T-helper 9 cell (primary cell): ENCODE data around the gene CDH10.

Experiments
- DNase-seq: peaks from one replicate; pipeline ENCODE4 v3.0.0-alpha.2; 2020

CDH10 gene

GRCh38 chr5:24595329-24595728 lies 49.4 kb downstream of the CDH10 start:
- no peak for DNase-seq

- no peak for DNase-seq
These were observed 53.4 kb downstream of the CDH10 start for GRCh38 chr5:24591426-24591825.

GRCh38 chr5:24589566-24589965 lies 55.2 kb downstream of the CDH10 start:
- no peak for DNase-seq

GRCh38 chr5:24585751-24586150 lies 59.0 kb downstream of the CDH10 start:
- DNase-seq, result no peak

- DNase-seq, result no peak
These were observed 73.5 kb downstream of the CDH10 start for GRCh38 chr5:24571302-24571701.

GRCh38 chr5:24566933-24567332 lies 77.8 kb downstream of the CDH10 start:
- DNase-seq, result no peak

- no peak for DNase-seq
These were observed 89.5 kb downstream of the CDH10 start for GRCh38 chr5:24555229-24555628.

- no peak for DNase-seq
These were observed 97.6 kb downstream of the CDH10 start for GRCh38 chr5:24547132-24547531.

- DNase-seq, result no peak
These were observed 105.2 kb downstream of the CDH10 start for GRCh38 chr5:24539613-24540012.

- no peak for DNase-seq
These were observed 106.4 kb downstream of the CDH10 start for GRCh38 chr5:24538346-24538745.

GRCh38 chr5:24535646-24536045 lies 109.1 kb downstream of the CDH10 start:
- no peak for DNase-seq

GRCh38 chr5:24530906-24531305 lies 113.9 kb downstream of the CDH10 start:
- DNase-seq, result no peak

- DNase-seq, result no peak
These were observed 119.4 kb downstream of the CDH10 start for GRCh38 chr5:24525414-24525813.

GRCh38 chr5:24512423-24512822 lies 132.4 kb downstream of the CDH10 start:
- no peak for DNase-seq

- DNase-seq, result no peak
These were observed 134.2 kb downstream of the CDH10 start for GRCh38 chr5:24510523-24510988.

GRCh38 chr5:24509943-24510342 lies 134.8 kb downstream of the CDH10 start:
- DNase-seq, result no peak

GRCh38 chr5:24505258-24505657 lies 139.5 kb downstream of the CDH10 start:
- DNase-seq, result no peak

- no peak for DNase-seq
These were observed 147.1 kb downstream of the CDH10 start for GRCh38 chr5:24497591-24498157.

- no peak for DNase-seq
These were observed 147.6 kb downstream of the CDH10 start for GRCh38 chr5:24497145-24497544.

- DNase-seq, result no peak
These were observed 148.5 kb downstream of the CDH10 start for GRCh38 chr5:24496268-24496667.

GRCh38 chr5:24492229-24492628 lies 152.5 kb downstream of the CDH10 start:
- no peak for DNase-seq

- no peak for DNase-seq
These were observed 153.3 kb downstream of the CDH10 start for GRCh38 chr5:24491490-24491889.

- no peak for DNase-seq
These were observed 157.2 kb downstream of the CDH10 start for GRCh38 chr5:24487368-24488229.

- no peak for DNase-seq
These were observed 163.8 kb downstream of the CDH10 start for GRCh38 chr5:24480952-24481351.
